Stomach smooth muscle (tissue), 2 donors: ENCODE results near the gene COL1A1.

ENCODE experiments used
- H3K27ac ChIP-seq: one replicate; pipeline ENCODE4 v1.7.0; 2013; ENCODE audit warnings: mild to moderate bottlenecking, low read length, inconsistent platforms
- H3K27me3 ChIP-seq, 2 donors: one replicate each; pipeline ENCODE4 v1.7.0; 2013; ENCODE audit warnings: low read length in 2 of 2; ENCODE audit not compliant: insufficient read depth in 2 of 2, control insufficient read depth in 1 of 2
- H3K36me3 ChIP-seq, 2 donors: one replicate each; pipeline ENCODE4 v1.7.0; 2013; ENCODE audit warnings: low read length in 2 of 2; ENCODE audit not compliant: control insufficient read depth in 2 of 2, insufficient read depth in 2 of 2
- H3K4me1 ChIP-seq: one replicate; pipeline ENCODE4 v1.7.0; 2013; ENCODE audit warnings: low read length; ENCODE audit not compliant: control insufficient read depth, insufficient read depth
- H3K4me3 ChIP-seq, 2 donors: one replicate each; pipeline ENCODE4 v1.7.0; 2013; ENCODE audit warnings: low read length in 2 of 2
- H3K9ac ChIP-seq, 2 donors: one replicate each; pipeline ENCODE4 v1.7.0; 2013; ENCODE audit warnings: low read length in 2 of 2, mild to moderate bottlenecking in 1 of 2
- H3K9me3 ChIP-seq, 2 donors: one replicate each; pipeline ENCODE4 v1.7.0; 2013; ENCODE audit warnings: low read length in 2 of 2; ENCODE audit not compliant: control insufficient read depth in 2 of 2
- donor health status: healthy.
- donor health status: Pancreatic carcinoma.

Gene COL1A1

GRCh38 chr17:50145532-50146229 lies 55.8 kb downstream of the COL1A1 start:
- Histone ChIP-seq H3K27ac (peak overlapping the region; percentile 31), H3K36me3 (peaks cover 29 to 36% of the 10 kb centered on the region in 2 donors), H3K9ac (peak overlapping the region in 1 of 2 donors; percentile 21), H3K9me3 (no peaks in the 10 kb centered on the region), H3K27me3 (no peaks in the 10 kb centered on the region), H3K4me3 (peak overlapping the region in 1 of 2 donors; percentile 22), H3K4me1 (peaks cover 46% of the 10 kb centered on the region)

- no peaks in the 10 kb centered on the region for H3K9me3 ChIP-seq
- peak overlapping the region; percentile 31 for H3K27ac ChIP-seq
- H3K4me3 ChIP-seq: no peak overlapping the region
- peaks cover 52% of the 10 kb centered on the region for H3K4me1 ChIP-seq
- H3K36me3 ChIP-seq: peaks cover 31 to 43% of the 10 kb centered on the region in 2 donors
- no peak overlapping the region for H3K9ac ChIP-seq
- H3K27me3 ChIP-seq: no peaks in the 10 kb centered on the region
Observed at GRCh38 chr17:50144845-50145531, 56.4 kb downstream of the COL1A1 start.

- H3K4me1 ChIP-seq: peaks cover 56% of the 10 kb centered on the region
- no peaks in the 10 kb centered on the region for H3K27me3 ChIP-seq
- H3K27ac ChIP-seq: no peak overlapping the region
- H3K4me3 ChIP-seq: no peak overlapping the region
- H3K9ac ChIP-seq: no peak overlapping the region
- no peaks in the 10 kb centered on the region for H3K9me3 ChIP-seq
- H3K36me3 ChIP-seq: peaks cover 34 to 49% of the 10 kb centered on the region in 2 donors
Observed at GRCh38 chr17:50144355-50144754, 57.1 kb downstream of the COL1A1 start.

GRCh38 chr17:50143461-50144176 lies 57.8 kb downstream of the COL1A1 start:
- Histone ChIP-seq H3K36me3 (peaks cover 41 to 56% of the 10 kb centered on the region in 2 donors), H3K4me3 (no peak overlapping the region), H3K9ac (no peak overlapping the region), H3K27ac (no peak overlapping the region), H3K9me3 (no peaks in the 10 kb centered on the region), H3K27me3 (no peaks in the 10 kb centered on the region), H3K4me1 (peaks cover 50% of the 10 kb centered on the region)

- peaks cover 31% of the 10 kb centered on the region for H3K4me1 ChIP-seq
- H3K36me3 ChIP-seq: peaks cover 51 to 73% of the 10 kb centered on the region in 2 donors
Observed at GRCh38 chr17:50141745-50142110, 59.7 kb downstream of the COL1A1 start.

GRCh38 chr17:50141026-50141744 lies 60.2 kb downstream of the COL1A1 start:
- peaks cover 54 to 75% of the 10 kb centered on the region in 2 donors for H3K36me3 ChIP-seq
- no peak overlapping the region for H3K4me3 ChIP-seq
- H3K27ac ChIP-seq: no peak overlapping the region

More at GRCh38 chr17:50141745-50142110, 59.7 kb downstream of the COL1A1 start:
- Histone ChIP-seq H3K4me3 (no peak overlapping the region), H3K27me3 (no peaks in the 10 kb centered on the region), H3K9me3 (no peaks in the 10 kb centered on the region), H3K27ac (no peak overlapping the region), H3K9ac (no peak overlapping the region)

GRCh38 chr17:50139950-50140885 lies 61.2 kb downstream of the COL1A1 start:
- H3K4me1 ChIP-seq: peaks cover 16% of the 10 kb centered on the region
- H3K27ac ChIP-seq: peak overlapping the region; percentile 24
- H3K9ac ChIP-seq: no peak overlapping the region
- H3K27me3 ChIP-seq: no peaks in the 10 kb centered on the region
- no peaks in the 10 kb centered on the region for H3K9me3 ChIP-seq
- peaks cover 60 to 83% of the 10 kb centered on the region in 2 donors for H3K36me3 ChIP-seq
- peak overlapping the region in 1 of 2 donors; percentile 3 for H3K4me3 ChIP-seq

More at GRCh38 chr17:50141026-50141744, 60.2 kb downstream of the COL1A1 start:
- Histone ChIP-seq H3K9me3 (no peaks in the 10 kb centered on the region), H3K27me3 (no peaks in the 10 kb centered on the region), H3K9ac (no peak overlapping the region), H3K4me1 (peaks cover 26% of the 10 kb centered on the region)

GRCh38 chr17:50139185-50139783 lies 62.1 kb downstream of the COL1A1 start:
- Histone ChIP-seq H3K27me3 (no peaks in the 10 kb centered on the region), H3K9ac (no peak overlapping the region), H3K9me3 (no peaks in the 10 kb centered on the region), H3K4me3 (no peak overlapping the region), H3K36me3 (peaks cover 56 to 74% of the 10 kb centered on the region in 2 donors), H3K27ac (no peak overlapping the region), H3K4me1 (peaks cover 15% of the 10 kb centered on the region)

- Histone ChIP-seq H3K4me3 (no peak overlapping the region), H3K27me3 (no peaks in the 10 kb centered on the region), H3K9ac (no peak overlapping the region), H3K36me3 (peaks cover 42 to 58% of the 10 kb centered on the region in 2 donors), H3K4me1 (peaks cover 31% of the 10 kb centered on the region), H3K9me3 (no peaks in the 10 kb centered on the region), H3K27ac (no peak overlapping the region)
Observed at GRCh38 chr17:50137042-50137441, 64.4 kb downstream of the COL1A1 start.
